HUDEP-2 (cell line): ENCODE data around the gene CCS.

Experiments
- DNase-seq, 76 experiments: peaks; one replicate each; lab custom pipeline; 2025; ENCODE audit not compliant: unreplicated experiment in 76 of 76; lab: John Stamatoyannopoulos, UW

Gene CCS

DNA sequence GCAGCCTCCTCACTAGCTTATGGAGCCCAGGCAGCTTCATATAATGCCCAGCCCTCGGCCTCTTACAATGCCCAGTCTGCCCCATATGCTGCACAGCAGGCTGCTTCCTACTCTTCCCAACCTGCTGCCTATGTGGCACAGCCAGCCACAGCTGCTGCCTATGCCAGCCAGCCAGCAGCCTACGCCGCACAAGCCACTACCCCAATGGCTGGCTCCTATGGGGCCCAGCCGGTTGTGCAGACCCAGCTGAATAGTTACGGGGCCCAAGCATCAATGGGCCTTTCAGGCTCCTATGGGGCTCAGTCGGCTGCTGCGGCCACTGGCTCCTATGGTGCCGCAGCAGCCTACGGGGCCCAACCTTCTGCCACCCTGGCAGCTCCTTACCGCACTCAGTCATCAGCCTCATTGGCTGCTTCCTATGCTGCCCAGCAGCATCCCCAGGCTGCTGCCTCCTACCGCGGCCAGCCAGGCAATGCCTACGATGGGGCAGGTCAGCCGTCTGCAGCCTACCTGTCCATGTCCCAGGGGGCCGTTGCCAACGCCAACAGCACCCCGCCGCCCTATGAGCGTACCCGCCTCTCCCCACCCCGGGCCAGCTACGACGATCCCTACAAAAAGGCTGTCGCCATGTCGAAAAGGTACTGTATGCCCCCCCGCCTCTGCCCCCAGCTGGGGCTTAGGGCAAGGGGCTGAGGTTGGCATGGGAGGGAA, 32.2 kb downstream of the CCS start:
- DNase-seq: no peak

DNA sequence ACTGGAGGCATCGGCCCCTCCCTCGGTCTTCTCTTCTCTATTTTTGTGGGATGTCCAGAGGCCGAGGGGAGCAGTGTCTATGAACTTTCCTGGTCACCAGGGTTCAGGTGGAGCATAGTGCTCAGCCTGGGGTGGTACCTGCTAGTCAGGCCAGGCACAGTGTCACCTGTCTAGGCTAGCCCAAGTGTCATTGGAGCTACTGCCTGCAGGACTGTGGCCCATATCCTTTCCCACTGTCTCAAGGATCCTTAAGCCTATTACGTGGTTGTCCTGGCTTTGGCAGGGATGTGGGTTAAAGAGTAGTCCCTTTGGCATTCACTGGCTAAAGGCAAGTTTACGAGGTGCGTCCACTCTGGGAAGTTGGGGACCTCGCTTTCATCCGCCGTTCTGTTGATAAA, 32.8 kb downstream of the CCS start:
- DNase-seq: no peak

DNA sequence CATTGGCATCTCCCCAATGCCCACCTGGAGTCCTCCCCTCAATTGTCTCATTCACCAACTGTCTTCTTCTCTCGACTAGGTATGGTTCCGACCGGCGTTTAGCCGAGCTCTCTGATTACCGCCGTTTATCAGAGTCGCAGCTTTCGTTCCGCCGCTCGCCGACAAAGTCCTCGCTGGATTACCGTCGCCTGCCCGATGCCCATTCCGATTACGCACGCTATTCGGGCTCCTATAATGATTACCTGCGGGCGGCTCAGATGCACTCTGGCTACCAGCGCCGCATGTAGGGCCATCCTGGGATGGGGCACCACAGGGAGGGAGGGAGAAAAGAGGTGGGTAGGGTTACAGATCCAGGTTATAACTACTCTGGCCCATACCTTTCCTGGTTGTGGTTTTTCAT, 33.4 kb downstream of the CCS start:
- no peak for DNase-seq

DNA sequence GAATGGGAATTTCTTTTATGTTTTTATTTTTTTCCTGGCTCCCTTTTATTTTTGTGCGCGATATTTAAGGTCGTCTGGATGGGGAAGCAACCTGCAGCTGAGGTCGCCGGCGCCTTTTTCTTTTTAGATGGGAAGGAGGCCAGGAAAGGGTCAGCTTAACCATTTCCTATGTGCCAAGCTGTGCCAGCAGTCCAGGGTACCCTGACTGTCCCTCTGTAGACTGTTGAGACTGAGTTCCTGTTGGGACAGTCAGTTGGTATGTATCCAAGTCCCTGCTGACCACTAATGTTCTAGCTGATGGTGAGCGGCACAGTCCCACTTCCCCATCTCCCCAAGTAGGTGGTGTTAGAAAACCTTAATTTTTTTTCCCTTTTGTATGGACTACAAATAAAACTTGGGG, 33.9 kb downstream of the CCS start:
- no peak for DNase-seq

DNA sequence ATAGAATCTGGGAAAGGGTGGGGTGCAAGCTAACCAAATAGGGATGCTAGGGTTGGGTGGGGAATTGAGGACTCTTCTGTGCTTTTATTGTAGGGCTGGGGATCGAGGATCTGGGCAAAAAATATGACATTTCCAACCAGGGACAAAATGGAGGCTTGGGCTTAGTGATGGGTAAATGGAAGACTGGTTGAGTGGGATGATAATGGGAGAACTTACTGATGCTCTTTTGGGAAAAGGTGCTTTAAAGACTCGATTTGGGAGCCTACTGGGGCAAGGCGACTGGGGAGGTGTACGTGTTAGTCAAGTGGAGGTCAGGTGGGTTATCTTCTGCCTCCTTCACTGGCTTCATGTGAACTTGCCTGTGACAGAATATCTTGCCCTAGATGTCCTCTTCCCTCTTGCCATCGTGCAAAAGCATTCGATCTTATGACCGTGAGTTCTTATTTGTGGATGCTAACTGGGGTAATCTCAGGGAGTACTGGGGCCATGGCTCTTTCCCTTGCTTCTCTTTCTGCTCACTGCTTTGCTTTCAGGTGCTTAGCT, 35.1 kb downstream of the CCS start:
- no peak for DNase-seq

DNA sequence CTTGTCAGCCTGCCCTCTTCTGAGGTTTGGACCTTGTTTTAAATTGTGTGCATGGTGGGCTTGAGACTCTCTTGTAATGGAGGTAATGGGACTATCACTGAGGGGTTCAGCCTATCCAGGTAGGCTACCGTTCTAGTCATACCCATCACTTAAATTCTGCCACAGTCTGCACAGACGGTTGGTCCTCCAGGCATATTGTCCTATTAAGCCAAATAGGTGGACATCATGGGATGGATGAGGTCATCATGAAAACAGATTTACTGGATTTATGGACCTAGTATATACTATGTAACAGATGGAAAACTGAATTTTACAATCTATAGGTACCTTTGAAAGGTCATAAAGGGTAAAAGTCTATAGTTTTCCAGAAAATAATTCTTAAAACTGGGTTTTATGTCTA, 36.4 kb downstream of the CCS start:
- DNase-seq: no peak

DNA sequence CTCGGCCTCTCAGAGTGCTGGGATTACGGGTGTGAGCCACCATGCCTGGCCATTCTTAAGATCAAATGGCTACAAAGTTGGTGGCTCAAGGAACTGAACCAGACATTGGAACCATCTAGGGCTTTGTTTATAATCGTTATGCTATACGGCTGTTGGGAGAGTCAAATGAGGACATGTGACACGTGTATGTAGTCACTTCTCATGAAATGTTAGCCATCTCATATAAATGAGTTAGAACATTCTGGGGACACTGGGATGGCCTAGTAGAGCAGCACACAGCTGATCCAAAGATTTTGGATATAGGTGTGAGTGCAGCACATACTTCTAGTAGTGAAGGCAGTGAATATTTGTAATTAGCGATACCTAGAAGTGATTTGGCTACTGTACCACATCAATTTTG, 38.9 kb downstream of the CCS start:
- no peak for DNase-seq

DNA sequence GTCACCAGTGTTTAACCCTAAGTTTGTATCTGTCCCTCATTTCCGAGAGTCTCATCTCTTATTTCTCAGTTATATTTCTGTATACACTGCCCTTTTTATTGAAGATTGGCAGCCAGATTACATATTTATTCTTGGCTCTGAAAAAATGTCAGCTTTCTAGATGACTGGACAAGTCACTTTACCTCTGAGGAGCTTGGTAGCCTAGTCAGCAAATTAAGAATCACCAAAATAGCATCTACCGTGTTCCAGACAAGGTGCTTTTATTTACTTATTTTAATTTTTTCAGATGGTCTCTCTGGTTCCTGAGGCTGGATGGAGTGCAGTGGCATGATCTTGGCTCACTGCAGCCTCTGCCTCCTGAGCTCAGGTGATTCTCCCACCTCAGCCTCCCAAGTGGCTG, 40.0 kb downstream of the CCS start:
- DNase-seq: no peak

DNA sequence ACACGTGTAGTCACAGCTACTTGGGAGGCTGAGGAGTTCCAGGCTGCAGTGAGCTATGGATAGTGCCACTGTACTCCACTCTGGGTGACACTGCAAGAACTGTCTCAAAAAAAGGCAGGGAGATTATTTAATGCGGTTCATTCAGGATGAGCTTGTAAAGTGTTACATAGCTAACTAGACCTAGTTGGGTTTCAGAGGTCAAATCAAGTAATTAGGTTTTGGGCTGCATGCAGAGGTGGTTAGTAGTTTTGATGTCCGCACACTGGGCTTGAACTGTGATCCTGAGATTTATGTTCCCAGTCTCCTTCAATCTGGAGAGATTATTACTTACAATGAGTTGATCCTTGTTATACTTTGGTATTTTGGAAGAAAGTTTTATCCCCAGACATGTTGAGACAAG, 43.4 kb downstream of the CCS start:
- DNase-seq: no peak

DNA sequence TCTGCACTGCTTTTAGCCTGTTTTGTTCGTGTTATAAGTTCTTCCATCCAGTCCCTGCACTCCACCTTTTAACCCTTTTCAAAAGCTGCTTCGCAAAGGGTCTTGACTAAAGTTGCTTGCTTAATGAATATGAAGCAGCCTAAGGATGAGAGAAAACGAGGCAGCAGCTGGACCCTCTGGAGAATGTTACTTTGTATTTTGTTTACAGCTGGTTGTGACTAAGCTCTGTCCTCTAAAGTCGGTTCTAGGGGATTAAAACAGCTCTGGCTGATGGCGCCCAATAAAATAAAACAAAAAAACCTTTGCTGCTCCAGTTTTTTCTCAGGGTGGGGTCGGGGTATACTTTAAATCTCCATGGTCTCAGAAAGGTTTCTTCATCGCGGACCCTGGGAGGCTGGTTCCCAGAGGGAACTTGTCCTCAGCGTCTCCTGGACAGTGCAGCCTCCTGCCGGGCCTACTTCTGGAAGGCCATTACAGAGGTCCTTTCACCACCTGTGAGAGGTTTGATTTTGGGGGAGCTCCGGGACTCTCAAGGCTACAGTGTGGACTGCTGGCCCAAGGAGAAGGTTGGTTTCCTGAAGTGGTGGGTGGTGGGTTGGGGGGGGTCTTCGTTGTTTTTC, 44.7 kb downstream of the CCS start:
- DNase-seq: peak in 5 of 76 experiments; percentile 7 to 59 (median 53)

DNA sequence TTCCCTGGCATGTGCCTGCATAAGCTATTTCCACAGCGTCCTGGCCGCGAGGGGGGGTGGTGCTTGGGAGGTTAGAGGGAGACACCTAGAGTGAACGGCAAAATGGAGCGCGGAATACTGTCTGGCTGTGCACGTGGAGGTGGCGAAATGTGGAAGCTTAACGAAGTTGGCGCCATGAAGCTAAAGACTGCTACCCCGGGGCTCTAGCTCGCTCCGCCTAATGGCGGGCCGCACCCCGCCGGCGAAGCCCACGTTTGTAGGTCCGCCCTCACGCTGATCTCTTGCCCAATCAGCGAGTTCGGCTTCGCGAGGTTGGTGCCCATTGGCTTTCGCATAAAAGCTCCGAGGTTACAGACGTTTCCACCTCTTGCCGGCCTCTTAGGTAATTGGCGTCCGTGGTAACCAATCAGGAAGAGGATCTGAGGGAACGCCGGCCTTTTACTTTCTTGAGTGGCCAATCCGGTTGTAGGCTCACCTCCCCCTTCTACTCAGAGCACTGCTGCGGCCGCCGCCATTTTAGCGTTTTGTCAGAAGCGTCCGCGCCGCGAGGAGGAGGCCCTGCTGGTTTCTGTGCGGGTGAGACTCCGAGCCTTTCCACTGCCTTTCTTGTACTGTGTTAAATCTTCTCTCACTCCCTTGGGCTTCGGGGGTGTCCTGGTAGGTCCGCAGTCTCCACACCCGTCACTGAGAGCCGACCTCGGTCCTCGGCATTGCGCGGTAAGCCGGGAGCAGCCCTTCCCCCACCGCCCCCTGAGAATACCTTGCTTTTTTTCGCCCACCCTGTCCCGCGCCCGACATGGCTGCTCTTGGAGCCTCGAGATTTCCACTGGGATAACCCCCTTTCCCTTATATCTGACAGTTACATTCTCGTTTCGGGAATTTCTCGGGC, 45.4 kb downstream of the CCS start, which contains the start of gene RBM4:
Gene RBM4 (plus strand): TSS at position 527 of the 889 bp plus-strand sequence. CDS start 1,009 bp downstream, outside the sequence.
- peak; percentile 36 to 99 (median 97) for DNase-seq

DNA sequence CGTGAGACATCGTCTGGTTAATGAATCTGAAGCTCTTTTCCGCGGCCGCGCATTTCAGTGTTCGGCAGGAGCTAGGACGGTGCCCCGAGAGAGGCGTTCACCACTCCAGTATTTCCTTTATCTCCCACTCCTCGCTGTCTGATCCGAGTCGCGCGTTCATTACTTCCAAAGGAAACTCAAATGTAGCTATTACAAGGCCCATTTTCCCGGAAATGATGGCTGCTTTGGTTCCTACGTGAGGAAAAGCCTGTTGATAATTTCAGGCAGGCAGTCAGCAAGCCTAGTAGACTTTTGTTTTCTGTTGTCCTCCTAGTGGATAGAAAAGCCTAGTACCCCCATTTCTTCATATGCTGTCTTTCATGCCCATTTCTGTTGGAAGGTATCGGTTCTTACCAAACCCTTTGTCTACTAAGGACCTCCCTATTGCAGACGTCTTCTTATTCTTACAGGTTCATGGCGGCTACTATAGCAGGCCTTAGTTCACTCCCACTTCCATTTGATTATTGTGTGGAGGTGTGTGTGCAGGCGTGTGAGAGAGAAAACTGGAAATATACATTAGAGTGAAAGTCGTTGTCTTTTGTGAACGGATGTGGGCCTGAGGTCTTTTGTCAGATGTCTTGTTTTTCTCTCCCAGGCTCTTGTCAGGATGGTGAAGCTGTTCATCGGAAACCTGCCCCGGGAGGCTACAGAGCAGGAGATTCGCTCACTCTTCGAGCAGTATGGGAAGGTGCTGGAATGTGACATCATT, 46.3 kb downstream of the CCS start:
- DNase-seq: peak in 7 of 76 experiments; percentile 7 to 41 (median 31)

DNA sequence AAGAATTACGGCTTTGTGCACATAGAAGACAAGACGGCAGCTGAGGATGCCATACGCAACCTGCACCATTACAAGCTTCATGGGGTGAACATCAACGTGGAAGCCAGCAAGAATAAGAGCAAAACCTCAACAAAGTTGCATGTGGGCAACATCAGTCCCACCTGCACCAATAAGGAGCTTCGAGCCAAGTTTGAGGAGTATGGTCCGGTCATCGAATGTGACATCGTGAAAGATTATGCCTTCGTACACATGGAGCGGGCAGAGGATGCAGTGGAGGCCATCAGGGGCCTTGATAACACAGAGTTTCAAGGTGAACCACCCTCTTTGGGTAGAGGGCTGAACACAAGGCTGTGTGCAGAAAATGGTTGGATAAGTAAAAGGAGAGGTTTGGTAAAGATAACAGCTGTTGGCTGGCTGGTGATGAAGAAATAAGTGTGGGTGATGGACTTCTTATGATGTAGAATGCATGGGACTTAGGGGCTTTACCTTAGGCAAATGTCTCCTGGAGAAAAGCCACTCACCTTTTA, 46.9 kb downstream of the CCS start:
- peak in 1 of 76 experiments; percentile 5 for DNase-seq

DNA sequence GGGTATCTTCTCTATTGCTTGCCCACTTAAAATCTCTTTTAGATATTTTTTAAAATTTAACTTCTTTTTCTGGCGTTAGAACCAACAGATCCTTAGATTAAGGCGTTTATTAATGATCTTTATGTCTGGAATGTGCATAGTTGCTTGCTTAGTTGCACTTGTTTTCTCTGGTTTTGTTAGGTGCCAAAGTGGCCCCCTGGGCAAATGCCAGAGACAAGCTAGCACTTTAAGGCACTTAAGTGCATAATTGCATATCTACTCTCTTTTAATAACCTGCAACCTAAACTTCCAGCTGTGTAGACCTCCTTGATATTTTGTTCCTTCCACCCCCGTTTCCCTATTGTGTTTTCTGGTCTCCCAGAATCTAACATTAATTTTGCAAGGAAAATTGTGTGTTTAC, 48.8 kb downstream of the CCS start:
- no peak for DNase-seq

DNA sequence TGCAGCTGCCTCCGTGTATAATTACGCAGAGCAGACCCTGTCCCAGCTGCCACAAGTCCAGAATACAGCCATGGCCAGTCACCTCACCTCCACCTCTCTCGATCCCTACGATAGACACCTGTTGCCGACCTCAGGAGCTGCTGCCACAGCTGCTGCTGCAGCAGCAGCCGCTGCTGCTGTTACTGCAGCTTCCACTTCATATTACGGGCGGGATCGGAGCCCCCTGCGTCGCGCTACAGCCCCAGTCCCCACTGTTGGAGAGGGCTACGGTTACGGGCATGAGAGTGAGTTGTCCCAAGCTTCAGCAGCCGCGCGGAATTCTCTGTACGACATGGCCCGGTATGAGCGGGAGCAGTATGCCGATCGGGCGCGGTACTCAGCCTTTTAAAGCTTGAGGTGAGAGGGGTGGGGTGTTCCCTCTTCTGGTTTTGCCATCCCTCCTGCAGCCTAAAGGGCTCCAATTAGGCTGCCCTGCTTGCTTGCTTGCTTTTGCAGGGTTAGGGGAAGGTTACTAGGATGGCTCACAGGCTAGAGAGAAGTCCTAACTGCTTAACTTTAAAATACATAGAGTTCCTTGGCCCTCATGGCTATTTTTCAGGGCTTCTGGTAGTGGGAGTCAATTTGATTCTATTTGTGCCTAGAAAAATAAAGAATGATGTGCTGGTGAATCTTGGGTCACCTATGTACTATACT, 50.9 kb downstream of the CCS start:
- no peak for DNase-seq

DNA sequence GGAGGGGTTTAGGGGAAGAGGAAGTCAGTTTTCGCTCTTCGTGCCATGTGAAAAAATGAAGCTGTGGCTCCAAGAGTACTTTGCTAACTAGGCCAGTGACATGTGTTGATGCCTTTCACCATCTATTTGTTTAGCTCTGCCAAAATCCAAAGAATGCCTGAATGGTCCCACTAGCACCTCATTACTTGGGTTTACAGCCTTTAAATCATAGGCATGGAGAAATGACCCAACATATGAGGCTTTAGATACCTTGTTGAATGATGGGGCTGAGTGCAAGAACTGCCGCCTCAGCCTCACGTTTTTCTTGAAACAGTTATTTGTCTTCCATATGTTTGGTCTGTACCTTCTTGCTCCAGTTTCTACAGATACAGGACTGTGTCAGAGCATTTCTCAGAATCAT, 53.8 kb downstream of the CCS start:
- no peak for DNase-seq

DNA sequence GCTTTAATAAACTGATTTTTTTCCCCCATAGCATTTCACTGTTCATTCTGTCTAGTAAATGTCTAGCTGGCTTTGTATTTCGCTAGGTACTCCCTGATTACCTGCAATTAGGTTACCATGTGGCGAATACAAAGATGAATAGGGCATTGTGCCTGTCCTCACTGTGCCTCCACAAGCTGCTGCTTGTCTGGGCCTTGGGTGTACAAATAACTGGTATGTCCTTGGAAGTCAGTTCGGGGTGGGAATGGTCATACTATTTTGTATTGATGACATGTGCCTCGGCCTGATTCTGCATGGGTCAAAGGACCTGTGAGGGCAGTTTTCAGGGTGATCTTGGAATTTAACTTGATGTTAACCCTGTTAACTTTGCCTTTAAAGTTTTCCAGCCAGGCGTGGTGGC, 56.9 kb downstream of the CCS start:
- no peak for DNase-seq

DNA sequence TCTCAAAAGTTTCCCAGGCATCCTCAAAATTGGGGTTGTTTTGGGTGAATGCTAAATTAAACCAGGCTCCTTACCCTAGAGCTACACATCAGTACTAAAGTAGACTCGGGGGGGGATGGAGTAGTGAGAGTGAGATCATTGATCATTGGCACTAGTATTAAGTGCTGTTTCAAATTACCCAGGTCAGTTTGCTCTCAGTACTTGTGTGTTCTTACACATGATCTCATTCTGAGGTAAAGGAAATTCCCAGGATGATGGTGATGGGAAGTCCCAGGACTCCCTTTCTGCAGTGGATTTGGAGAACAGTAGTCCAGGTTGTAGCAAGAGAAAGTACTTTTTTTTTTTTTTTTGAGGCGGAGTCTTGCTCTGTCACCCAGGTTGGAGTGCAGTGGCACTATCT, 58.0 kb downstream of the CCS start:
- no peak for DNase-seq

DNA sequence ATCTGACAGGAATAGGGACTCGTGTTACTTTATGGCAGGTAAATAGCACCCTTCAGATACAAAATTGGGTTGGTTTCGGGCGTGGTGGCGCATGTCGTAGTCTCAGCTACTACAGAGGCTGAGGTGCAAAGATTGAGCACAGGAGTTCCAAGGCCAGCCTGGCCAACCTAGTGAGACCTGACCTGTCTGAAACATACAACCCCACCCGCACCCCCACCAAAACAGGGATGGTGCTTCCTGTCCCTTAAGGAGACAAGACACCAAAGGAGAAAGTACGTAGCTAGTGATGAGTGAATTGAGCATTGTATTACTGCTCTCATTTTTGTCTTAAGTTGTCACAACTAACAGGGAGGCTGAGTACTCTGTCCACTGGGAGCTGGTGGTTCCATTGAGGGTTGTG, 59.7 kb downstream of the CCS start:
- no peak for DNase-seq

DNA sequence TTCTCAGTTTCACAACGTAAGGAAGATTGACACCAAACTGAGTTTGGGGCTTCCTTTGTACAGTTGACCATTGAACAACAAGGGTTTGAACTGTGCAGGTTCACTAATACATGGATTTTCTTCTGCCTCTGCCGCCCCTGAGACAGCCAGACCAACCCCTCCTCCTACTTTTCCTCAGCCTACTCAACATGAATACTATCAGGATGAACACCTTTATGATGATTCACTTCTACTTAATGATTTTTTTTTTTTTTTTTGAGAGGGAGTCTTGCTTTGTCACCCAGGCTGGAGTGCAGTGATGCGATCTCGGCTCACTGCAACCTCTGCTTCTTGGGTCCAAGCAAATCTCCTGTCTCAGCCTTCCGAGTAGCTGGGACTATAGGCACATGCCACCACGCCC, 60.1 kb downstream of the CCS start:
- no peak for DNase-seq
